Mammary epithelial cell (primary cell): ENCODE results near the gene CENPU.

Experiments
- CTCF ChIP-seq, 2 donors: IDR thresholded peaks in 1 of 2; conservative IDR thresholded peaks in 1 of 2; 2 replicates each; pipeline ENCODE4 v1.5.1; 2011 to 2012; ENCODE audit warnings: inconsistent platforms in 2 of 2, low read length in 2 of 2, mild to moderate bottlenecking in 2 of 2, control low read depth in 1 of 2, low read depth in 1 of 2; ENCODE audit not compliant: insufficient read depth in 1 of 2; ENCODE audit errors: extremely low read depth in 1 of 2
- EZH2 ChIP-seq: IDR thresholded peaks from 2 replicates; pipeline ENCODE4 v1.6.1; 2012; ENCODE audit warnings: low read length, inconsistent platforms, borderline replicate concordance

- TF ChIP-seq CTCF (conservative IDR thresholded peaks at IDR 0.05 in 1 of 2, IDR thresholded peaks at IDR 0.05 in 1 of 2; ENCODE audit: extremely low read depth in 1 of 2, insufficient read depth in 1 of 2, low read depth in 1 of 2, low read length in 2 of 2), result no peak
- TF ChIP-seq EZH2, result no peak
Measured at GRCh38 chr4:184675018-184675417, 58.9 kb downstream of the CENPU start.
